ENCODE results near the gene LRCH2.

Gene LRCH2

GRCh38 chrX:115183980-115184379 lies 49.9 kb downstream of the LRCH2 start:
- H3K4me3 Mint-ChIP-seq, result no peak overlapping the region

DNA sequence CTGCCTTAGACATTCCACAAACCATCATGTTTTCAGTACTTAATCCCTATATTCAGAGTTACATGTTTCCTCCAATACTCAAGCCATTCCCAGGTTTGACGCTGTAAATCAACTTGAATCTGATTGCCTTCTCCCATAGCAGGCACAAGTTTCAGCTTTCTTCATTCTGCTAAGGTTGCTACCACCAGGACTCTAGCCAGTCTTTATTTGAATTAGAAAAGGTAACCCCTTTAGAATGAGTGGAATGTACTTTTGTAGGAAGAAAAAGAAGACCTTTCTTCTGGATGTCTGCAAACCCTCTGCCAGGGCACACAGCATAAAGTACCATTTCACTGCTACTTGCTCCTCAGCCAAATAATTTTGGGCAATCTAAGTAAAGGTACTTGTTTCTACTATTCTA lies 55.4 kb downstream of the LRCH2 start:
- Mint-ChIP-seq H3K27ac (no peak overlapping the region), H3K9me3 (no peaks in the 10 kb centered on the region), H3K4me1 (ENCODE audit: low read depth) (no peaks in the 10 kb centered on the region), H3K27me3 (peaks cover 17% of the 10 kb centered on the region), H3K4me3 (no peak overlapping the region), H3K36me3 (ENCODE audit: low read depth) (no peaks in the 10 kb centered on the region)
- DNase-seq, result no peak

More at GRCh38 chrX:115183980-115184379, 49.9 kb downstream of the LRCH2 start:
- Mint-ChIP-seq H3K4me1 (ENCODE audit: low read depth) (no peaks in the 10 kb centered on the region), H3K27ac (no peak overlapping the region), H3K9me3 (peaks cover 2% of the 10 kb centered on the region), H3K27me3 (peaks cover 3% of the 10 kb centered on the region), H3K36me3 (ENCODE audit: low read depth) (no peaks in the 10 kb centered on the region)
- no peak for DNase-seq

GRCh38 chrX:115177932-115178331 lies 56.0 kb downstream of the LRCH2 start:
- H3K36me3 Mint-ChIP-seq (ENCODE audit: low read depth), result no peaks in the 10 kb centered on the region
- H3K4me3 Mint-ChIP-seq, result no peak overlapping the region
- no peaks in the 10 kb centered on the region for H3K4me1 Mint-ChIP-seq (ENCODE audit: low read depth)
- H3K27me3 Mint-ChIP-seq, result peaks cover 17% of the 10 kb centered on the region
- no peak overlapping the region for H3K27ac Mint-ChIP-seq
- no peak for DNase-seq
- no peaks in the 10 kb centered on the region for H3K9me3 Mint-ChIP-seq

DNA sequence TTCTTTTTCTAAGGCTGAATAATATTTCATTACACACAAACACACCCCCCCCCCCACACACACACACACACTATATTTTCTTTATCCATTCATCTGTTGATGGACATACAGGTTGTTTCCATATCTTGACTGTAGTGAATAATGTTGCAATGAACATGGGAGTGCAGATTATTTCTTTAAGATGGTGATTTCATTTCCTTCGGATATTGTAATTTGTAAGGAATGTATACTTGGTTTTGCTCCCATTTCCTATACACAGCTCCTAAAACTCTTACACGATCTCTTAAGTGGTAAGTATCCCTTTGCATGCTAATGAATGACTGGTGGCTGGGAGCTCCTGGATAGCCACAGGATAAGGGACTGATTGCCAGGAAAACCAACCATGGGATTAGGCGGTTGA lies 59.3 kb downstream of the LRCH2 start:
- H3K27me3 Mint-ChIP-seq, result peaks cover 17% of the 10 kb centered on the region

GRCh38 chrX:115173181-115173580 lies 60.7 kb downstream of the LRCH2 start:
- H3K27ac Mint-ChIP-seq, result no peak overlapping the region
- no peak overlapping the region for H3K4me3 Mint-ChIP-seq
- no peaks in the 10 kb centered on the region for H3K4me1 Mint-ChIP-seq (ENCODE audit: low read depth)
- no peak for DNase-seq
- H3K36me3 Mint-ChIP-seq (ENCODE audit: low read depth), result no peaks in the 10 kb centered on the region
- peaks cover 11% of the 10 kb centered on the region for H3K27me3 Mint-ChIP-seq
- H3K9me3 Mint-ChIP-seq, result no peaks in the 10 kb centered on the region

More for the DNA sequence above, 59.3 kb downstream of the LRCH2 start:
- Mint-ChIP-seq H3K27ac (no peak overlapping the region), H3K9me3 (no peaks in the 10 kb centered on the region), H3K36me3 (ENCODE audit: low read depth) (no peaks in the 10 kb centered on the region), H3K4me1 (ENCODE audit: low read depth) (no peaks in the 10 kb centered on the region), H3K4me3 (no peak overlapping the region)
- DNase-seq, result no peak

GRCh38 chrX:115147220-115147619 lies 86.7 kb downstream of the LRCH2 start:
- Mint-ChIP-seq H3K4me3 (no peak overlapping the region), H3K27ac (no peak overlapping the region), H3K27me3 (peaks cover 17% of the 10 kb centered on the region), H3K9me3 (peaks cover 2% of the 10 kb centered on the region), H3K36me3 (ENCODE audit: low read depth) (no peaks in the 10 kb centered on the region), H3K4me1 (ENCODE audit: low read depth) (no peaks in the 10 kb centered on the region)
- DNase-seq, result no peak

DNA sequence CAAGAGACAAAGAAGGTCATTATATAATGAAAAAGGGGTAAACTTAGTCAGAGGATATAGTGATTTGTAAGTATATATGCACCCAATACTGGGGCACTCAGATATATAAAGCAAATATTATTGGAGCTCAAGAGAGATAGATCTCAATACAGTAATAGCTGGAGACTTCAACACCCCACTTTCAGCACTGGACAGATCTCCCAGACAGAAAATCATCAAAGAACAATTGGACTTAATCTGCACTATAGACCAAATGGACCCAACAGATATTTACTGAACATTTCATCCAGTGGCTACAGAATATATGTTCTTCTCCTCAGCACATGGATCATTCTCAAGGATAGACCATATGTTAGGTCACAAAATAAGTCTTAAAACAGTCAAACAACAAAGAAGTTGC lies 91.8 kb downstream of the LRCH2 start:
- no peaks in the 10 kb centered on the region for H3K36me3 Mint-ChIP-seq (ENCODE audit: low read depth)
- no peaks in the 10 kb centered on the region for H3K4me1 Mint-ChIP-seq (ENCODE audit: low read depth)
- H3K9me3 Mint-ChIP-seq, result peaks cover 2% of the 10 kb centered on the region
- peaks cover 33% of the 10 kb centered on the region for H3K27me3 Mint-ChIP-seq
- no peak overlapping the region for H3K4me3 Mint-ChIP-seq
- no peak overlapping the region for H3K27ac Mint-ChIP-seq
- DNase-seq, result no peak

- peaks cover under 1% of the 10 kb centered on the region for H3K9me3 Mint-ChIP-seq
- H3K27me3 Mint-ChIP-seq, result peaks cover 29% of the 10 kb centered on the region
- H3K4me3 Mint-ChIP-seq, result no peak overlapping the region
- no peak for DNase-seq
- no peak overlapping the region for H3K27ac Mint-ChIP-seq
- H3K4me1 Mint-ChIP-seq (ENCODE audit: low read depth), result no peaks in the 10 kb centered on the region
- no peaks in the 10 kb centered on the region for H3K36me3 Mint-ChIP-seq (ENCODE audit: low read depth)
Observed at GRCh38 chrX:115138040-115138439, 95.9 kb downstream of the LRCH2 start.

DNA sequence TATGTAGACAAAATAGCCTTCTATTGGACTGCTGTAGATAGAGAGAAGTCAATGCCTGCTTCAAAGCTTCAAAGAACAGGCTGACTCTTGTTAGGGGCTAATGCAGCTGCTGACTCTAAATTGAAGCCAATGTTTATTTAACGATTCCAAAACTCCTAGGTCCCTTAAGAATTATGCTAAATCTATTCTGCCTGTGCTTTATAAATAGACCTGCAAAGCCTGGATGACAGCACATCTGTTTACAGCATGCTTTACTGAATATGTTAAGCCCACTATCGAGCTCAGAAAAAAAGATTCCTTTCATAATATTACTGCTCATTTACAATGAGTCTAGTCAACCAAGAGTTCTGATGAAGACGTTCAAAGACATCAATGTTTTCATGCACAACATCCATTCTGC lies 99.5 kb downstream of the LRCH2 start:
- Mint-ChIP-seq H3K4me1 (ENCODE audit: low read depth) (no peaks in the 10 kb centered on the region), H3K4me3 (no peak overlapping the region), H3K36me3 (ENCODE audit: low read depth) (no peaks in the 10 kb centered on the region), H3K27ac (no peak overlapping the region), H3K9me3 (no peaks in the 10 kb centered on the region), H3K27me3 (peaks cover 23% of the 10 kb centered on the region)
- DNase-seq, result no peak

DNA sequence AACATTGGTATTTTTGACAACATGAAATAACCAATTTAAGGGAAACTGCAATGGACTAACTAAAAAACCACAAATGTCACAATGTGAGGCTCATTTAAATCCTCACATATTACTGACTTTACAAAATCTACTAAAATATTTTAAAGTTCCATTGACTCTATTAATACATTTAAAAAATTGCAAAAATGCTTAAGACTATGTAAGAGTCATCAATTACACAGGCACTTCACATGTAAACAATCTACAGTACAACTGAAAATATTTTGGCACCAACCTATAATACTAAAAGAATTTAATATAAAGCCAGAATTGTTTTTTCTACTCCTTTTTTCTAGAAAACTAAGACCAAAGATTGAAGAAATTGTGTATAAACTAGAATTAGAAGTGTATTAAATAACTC lies 121.5 kb downstream of the LRCH2 start:
- DNase-seq, result no peak
- Mint-ChIP-seq H3K4me3 (no peak overlapping the region), H3K27ac (no peak overlapping the region), H3K36me3 (ENCODE audit: low read depth) (no peaks in the 10 kb centered on the region), H3K27me3 (peaks cover 25% of the 10 kb centered on the region), H3K9me3 (no peaks in the 10 kb centered on the region), H3K4me1 (ENCODE audit: low read depth) (no peaks in the 10 kb centered on the region)

DNA sequence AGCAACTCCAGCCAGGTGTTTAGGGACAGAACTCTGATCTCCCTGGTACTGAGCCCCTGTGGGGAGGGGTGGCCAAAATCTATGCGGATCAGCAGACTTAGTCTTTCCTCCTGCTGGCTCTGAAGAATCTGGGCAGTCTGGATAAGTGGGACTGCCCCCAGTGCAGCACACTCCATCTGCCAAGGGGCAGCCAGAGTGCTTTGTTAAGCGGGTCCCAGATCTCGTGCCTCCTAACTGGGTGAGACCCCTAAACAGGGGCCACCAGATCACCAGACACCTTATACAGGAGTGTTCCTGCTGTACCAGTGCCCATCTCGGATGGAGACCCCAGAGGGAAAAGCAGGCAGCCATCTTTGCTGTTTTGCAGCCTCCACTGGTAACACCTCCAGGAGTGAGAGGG lies 135.0 kb downstream of the LRCH2 start:
- Mint-ChIP-seq H3K4me1 (ENCODE audit: low read depth) (no peaks in the 10 kb centered on the region), H3K9me3 (peaks cover 2% of the 10 kb centered on the region), H3K27ac (no peak overlapping the region), H3K4me3 (no peak overlapping the region), H3K36me3 (ENCODE audit: low read depth) (no peaks in the 10 kb centered on the region), H3K27me3 (peaks cover 13% of the 10 kb centered on the region)
- no peak for DNase-seq

- H3K36me3 Mint-ChIP-seq (ENCODE audit: low read depth), result no peaks in the 10 kb centered on the region
- H3K27me3 Mint-ChIP-seq, result peaks cover 42% of the 10 kb centered on the region
Observed at GRCh38 chrX:115093191-115093590, 140.7 kb downstream of the LRCH2 start.

DNA sequence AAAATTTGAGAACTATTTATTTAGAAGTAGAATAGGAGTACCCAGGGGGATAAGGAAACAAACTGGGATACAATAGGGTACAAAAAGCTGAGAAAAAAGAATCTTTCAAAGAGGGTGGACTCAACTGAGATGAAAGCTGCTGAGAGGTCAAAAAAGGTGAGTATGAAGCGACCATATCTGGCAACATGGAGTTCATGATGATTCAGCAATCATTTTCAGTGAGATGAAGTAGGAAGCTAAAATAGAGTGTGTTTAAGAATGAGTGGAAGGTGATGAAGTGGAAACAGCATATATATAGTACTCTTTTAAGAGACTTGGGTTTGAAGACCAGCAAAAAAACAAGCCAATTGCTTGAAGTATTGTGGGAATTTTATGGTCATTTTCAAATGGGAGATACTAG lies 144.5 kb downstream of the LRCH2 start:
- Mint-ChIP-seq H3K4me1 (ENCODE audit: low read depth) (no peaks in the 10 kb centered on the region), H3K4me3 (no peak overlapping the region), H3K36me3 (ENCODE audit: low read depth) (no peaks in the 10 kb centered on the region), H3K27me3 (peaks cover 48% of the 10 kb centered on the region), H3K27ac (no peak overlapping the region), H3K9me3 (no peaks in the 10 kb centered on the region)
- no peak for DNase-seq

More at GRCh38 chrX:115093191-115093590, 140.7 kb downstream of the LRCH2 start:
- Mint-ChIP-seq H3K4me3 (no peak overlapping the region), H3K9me3 (no peaks in the 10 kb centered on the region), H3K27ac (no peak overlapping the region), H3K4me1 (ENCODE audit: low read depth) (no peaks in the 10 kb centered on the region)
- no peak for DNase-seq

- Mint-ChIP-seq H3K27me3 (peaks cover 3% of the 10 kb centered on the region), H3K9me3 (no peaks in the 10 kb centered on the region), H3K36me3 (ENCODE audit: low read depth) (no peaks in the 10 kb centered on the region), H3K4me1 (ENCODE audit: low read depth) (no peaks in the 10 kb centered on the region), H3K27ac (no peak overlapping the region), H3K4me3 (no peak overlapping the region)
- DNase-seq, result no peak
Observed at GRCh38 chrX:115068896-115069295, 165.0 kb downstream of the LRCH2 start.

GRCh38 chrX:115067812-115068211 lies 166.1 kb downstream of the LRCH2 start:
- Mint-ChIP-seq H3K9me3 (peaks cover 2% of the 10 kb centered on the region), H3K36me3 (ENCODE audit: low read depth) (no peaks in the 10 kb centered on the region), H3K27ac (no peak overlapping the region), H3K27me3 (peaks cover 3% of the 10 kb centered on the region), H3K4me3 (no peak overlapping the region), H3K4me1 (ENCODE audit: low read depth) (no peaks in the 10 kb centered on the region)
- DNase-seq, result no peak

DNA sequence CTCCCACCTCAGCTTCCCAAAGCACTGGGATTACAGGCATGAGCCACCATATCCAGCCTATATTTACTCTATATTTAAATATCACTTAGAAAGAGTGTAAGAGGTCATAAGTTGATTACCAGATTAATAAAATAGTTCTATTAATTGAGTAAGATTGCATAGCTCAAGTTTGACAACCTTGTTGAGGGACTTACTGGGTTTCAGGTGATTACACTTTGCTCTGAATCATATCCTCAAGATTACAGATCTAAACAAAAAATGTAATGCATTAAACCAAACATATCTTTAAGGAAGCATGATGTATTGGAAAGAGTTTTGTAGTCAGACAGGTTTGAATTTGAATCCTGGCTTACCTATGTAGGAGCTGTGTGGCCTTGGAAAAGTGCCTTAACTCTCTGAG lies 168.6 kb downstream of the LRCH2 start:
- no peak for DNase-seq
- H3K36me3 Mint-ChIP-seq (ENCODE audit: low read depth), result no peaks in the 10 kb centered on the region
- H3K9me3 Mint-ChIP-seq, result peaks cover 3% of the 10 kb centered on the region
- H3K4me1 Mint-ChIP-seq (ENCODE audit: low read depth), result no peaks in the 10 kb centered on the region
- H3K27me3 Mint-ChIP-seq, result peaks cover 8% of the 10 kb centered on the region
- no peak overlapping the region for H3K4me3 Mint-ChIP-seq
- no peak overlapping the region for H3K27ac Mint-ChIP-seq

Data from activated T-cell treated with anti-CD3 and anti-CD28 coated beads, Interleukin-2, amount 50 U/mL, for 24 hours (primary cell).